Fibroblast of upper back skin (primary cell): ENCODE data around the gene ACAP2.

Experiments used
- DNase-seq: peaks from one replicate; pipeline ENCODE4 v3.0.0-alpha.2; 2013

Gene ACAP2

GRCh38 chr3:195286115-195286872, 156.5 kb downstream of the ACAP2 start:
- peak; percentile 82 for DNase-seq

DNA sequence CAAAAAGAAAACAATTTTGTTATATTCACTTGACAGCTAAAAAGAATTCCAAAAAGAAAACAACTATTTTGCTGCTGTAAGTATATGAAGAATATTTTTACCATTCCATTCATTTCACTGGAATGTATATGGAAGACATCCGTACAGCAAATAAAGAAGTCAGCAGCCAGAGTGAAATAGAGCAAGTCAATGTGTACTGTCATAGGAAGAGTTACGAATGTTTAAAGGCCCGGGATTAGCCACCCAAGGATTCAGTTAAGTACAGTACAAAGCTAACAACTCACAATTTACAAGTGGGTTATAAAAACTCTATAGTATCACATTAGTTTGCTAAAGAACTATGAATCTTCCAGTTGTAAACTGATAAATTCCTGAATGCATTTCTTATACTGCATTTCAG, 157.4 kb downstream of the ACAP2 start:
- DNase-seq: peak; percentile 4

DNA sequence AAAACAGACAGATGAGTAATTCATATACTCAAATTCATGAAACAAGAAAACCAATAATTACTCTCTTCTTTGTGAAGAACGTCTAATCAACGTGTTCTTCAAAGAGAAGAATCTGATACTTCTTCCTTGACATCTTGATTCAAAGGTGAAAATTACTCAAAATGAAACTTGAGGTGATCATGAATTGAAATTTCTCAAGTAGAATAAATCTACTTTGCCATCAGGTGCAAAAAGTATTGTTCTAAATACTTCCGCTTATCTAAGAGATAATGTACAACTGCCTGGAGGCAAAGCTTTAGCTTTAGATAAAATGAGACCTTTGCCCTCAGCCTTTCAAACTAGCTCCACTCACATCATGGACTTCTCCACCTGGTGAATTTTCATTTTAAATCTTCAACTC, 158.0 kb downstream of the ACAP2 start:
- DNase-seq: no peak

DNA sequence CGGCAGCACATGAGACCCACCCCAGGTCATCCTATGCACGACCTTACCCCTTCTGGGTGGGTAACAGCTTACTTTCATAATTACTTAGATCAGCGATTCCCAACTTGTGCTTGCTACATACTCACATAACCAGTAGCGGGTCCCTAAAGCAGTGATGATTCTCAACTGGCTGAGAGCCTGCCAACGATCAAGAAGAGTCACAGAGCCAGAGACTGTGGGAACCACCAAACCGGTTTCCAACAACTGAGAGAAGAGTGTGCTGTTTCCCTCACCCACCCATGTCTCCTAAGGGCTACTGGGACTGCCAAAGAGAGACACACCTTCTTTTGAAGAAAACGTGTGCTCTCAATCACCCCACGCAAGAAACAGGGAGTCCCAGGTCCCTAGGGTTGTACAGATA, 159.9 kb downstream of the ACAP2 start:
- DNase-seq: no peak

DNA sequence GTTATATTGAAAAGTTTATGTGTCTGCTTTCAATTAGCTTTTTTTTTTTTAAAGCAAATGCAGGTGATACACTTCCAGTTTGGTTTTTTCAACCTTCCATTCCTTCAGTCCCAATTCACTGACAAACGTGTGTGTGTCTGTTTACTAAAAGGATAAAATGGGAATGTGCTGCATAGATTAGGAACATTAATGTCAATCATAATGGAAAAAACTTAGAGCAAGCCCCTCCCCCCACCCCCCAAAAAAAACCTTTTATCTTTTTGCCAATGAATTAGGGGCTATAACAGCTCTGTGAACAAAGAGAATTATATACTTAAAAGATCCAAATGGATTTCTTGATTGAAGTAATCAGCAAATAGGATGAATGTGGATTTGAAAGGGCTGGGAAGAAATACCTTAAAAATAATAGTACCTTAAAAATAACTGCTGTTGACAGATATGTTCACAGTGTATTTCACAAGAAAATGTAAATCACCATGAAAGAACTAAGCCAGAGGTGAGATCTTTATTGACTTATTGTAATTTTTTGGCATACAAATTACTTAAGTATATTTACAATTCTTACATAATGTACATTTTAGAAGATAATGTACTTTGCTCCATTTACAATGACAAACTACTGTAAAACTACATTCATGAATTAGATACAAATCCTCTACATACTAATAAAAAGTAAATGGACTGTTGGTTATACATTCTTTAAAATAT, 168.4 kb downstream of the ACAP2 start:
- no peak for DNase-seq

DNA sequence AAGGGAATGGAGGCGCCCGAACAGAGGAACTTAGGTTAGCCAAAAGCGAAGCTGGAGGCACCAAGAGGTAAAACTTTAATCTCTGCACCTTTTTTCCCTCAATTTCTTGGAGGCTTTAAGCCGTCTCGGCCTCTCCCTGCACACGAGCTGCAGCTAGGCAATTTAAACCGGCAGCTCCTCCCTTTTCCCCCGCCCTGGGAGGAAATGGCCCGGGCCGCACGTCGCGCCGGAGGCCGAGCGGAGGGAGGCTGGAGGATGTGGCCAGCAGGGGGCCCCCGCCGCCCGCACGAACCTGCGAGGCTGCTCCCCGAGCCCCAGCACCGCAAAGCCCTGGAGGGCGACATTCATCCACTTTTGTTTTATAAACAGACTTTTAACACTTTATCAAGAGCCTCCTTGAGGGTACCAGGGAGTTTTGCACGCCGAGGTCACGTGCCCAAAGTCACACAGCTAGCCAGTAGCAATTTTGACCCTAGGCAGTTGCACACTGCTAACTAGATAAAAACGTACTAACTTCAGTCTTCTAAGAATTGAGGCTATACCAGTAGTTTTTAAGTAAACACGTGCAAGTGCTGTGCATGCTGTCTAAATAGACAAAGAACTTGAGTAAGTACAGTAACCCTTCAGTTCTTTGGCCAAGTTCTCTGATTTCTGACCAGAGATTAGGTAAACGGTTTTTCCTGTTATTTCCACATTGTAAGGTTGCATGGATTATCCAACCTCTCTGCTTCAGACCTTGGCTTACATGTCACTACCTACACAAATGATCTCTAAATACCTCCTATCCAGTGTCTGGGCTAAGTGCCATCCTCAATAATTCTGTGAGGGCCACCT, 171.2 kb downstream of the ACAP2 start:
- peak; percentile 85 for DNase-seq

- DNase-seq: peak; percentile 90
Measured at GRCh38 chr3:195270817-195271409, 171.9 kb downstream of the ACAP2 start, which contains the start of gene XXYLT1. XXYLT1 (minus strand) TSS chr3:195271159; CDS start chr3:195271058, 101 bp downstream.

- DNase-seq: peak; percentile 36
Measured at GRCh38 chr3:195270079-195270816, 172.6 kb downstream of the ACAP2 start.

GRCh38 chr3:195269375-195270078, 173.3 kb downstream of the ACAP2 start:
- DNase-seq: no peak

- no peak for DNase-seq
Measured at GRCh38 chr3:195268576-195269309, 174.1 kb downstream of the ACAP2 start.

DNA sequence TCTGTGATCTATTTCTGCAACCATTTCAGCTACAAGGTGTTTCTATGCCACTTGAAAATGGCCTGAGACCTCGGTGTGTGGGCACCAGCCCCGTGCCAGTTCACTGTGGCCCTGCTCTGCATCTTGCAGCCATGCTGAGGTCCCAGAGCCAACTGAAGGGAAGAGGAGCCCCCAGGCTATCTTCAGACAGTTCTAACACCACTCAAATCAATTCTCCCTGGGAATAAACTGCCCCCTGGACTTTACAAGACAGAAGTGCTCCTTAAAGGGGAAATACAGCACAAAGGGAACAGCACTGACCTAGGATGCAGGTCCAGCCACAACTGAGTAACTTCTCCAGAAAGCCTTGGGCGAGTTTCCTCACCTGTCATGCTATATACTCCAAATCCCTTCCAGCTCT, 175.7 kb downstream of the ACAP2 start:
- no peak for DNase-seq

GRCh38 chr3:195266428-195266827, 176.4 kb downstream of the ACAP2 start:
- DNase-seq: no peak

GRCh38 chr3:195265363-195265976, 177.3 kb downstream of the ACAP2 start:
- no peak for DNase-seq

- DNase-seq: no peak
Measured at GRCh38 chr3:195263925-195264600, 178.8 kb downstream of the ACAP2 start.

DNA sequence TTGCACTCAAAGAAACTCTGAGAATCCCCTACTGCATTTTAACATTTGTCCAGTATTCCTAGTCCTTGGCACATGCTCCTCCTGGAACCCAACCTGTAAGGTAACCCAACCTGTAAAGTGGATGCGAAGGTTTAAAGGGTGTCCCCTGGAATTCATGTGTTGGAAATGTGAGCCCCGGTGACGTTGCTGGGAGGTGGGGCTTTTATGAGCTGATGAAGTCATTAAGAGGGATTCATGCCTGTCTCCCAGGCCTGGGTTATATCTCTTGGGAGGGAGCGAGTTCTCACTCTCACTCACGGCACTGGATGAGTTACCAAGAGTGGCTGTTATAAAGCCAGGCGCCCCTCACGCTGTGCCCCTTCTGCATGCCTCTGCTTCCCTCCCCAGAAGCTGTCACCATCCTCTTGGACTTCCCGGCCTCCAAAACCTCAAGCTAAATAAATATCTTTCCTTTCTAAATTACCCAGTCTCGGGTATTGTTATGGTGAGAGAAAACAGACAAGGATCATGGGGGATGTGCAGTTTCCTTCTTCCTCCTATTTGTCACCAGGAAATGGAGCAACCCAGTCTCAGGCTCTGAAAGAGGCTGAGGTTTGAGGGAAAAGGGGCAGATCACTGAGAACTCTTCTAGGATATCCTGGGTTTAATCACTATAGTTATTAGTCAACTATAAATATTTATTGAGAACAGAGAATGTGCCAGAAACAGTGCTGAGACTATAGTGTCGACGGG, 179.5 kb downstream of the ACAP2 start:
- DNase-seq: peak; percentile 12

DNA sequence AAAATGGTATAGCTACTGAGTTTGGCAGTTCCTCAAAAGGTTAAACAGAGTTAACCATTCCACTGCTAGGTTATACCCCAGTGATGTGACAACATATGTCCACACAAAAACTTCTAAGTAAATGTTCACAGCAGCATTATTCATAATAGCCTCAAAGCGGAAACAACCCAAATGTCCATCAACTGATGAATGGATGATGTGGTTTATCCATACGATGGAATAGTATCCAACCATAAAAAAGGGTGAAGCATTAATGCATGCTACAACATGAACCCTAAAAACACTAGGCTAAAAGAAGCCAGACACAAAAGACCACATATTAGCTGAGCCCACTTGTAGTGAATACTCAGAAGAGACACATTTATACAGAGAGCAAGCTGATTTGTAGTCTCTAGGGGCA, 180.9 kb downstream of the ACAP2 start:
- DNase-seq: no peak

DNA sequence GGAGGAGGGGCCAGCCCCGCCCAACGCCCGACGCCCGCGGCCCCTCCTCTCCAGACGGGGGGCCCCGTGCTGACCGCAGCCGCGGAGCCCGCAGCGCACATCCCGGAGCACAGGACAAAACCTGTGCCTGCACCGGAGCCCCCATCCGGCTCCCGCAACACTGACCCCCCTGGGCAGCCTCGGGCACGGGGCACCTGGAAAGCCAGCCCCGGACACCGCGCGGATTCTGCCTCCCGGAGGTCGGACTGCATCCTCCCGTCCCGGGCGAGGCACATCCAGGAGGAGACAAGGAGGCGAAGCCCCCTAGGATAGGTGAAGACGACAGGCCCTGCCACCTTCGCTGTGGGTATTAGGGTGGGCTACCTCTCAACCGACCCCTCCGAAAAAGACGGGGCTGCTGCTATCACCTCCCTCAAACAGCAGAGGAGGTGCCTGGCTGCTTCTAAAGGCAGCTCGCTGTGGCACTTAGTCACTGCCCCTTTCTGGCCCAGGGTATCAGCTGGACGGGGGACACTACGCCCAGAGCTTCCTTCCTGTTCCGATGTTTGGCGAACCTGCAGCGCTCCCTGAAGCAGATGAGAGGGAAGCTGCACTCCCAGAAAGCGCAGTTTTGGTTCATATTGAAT, 182.4 kb downstream of the ACAP2 start:
- no peak for DNase-seq

- DNase-seq: peak; percentile 96
Measured at GRCh38 chr3:195259475-195260279, 183.1 kb downstream of the ACAP2 start.
